SH-SY5Y (cell line): ENCODE results near the gene CKAP2.

ENCODE experiments used
- GATA2 ChIP-seq: IDR thresholded peaks from 2 replicates; pipeline ENCODE4 v1.6.1; 2011; ENCODE audit warnings: mild to moderate bottlenecking, low read depth, low read length
- GATA3 ChIP-seq: IDR thresholded peaks from 2 replicates; pipeline ENCODE4 v1.6.1; 2011; ENCODE audit warnings: low read depth, mild to moderate bottlenecking, low read length, moderate library complexity

DNA sequence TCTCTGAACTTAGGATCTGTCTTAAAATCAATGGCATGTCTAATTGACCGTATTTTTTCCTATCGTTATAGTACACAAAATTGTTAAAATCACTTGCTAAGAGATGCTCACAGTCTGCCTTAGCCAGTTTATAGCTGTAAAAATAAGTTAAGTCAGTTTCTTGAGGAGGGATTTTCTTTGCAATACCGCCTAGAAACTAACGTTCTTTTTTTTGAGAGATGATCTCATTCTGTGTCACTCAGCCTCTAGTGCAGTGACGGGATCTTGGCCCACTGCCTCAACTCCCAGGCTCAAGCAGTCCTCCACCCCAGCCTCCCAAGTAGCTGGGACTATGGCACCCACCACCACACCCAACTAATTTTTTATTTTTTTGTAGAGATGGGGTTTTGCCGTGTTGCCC lies 4.4 kb downstream of the CKAP2 start:
- no peak for TF ChIP-seq GATA2
- no peak for TF ChIP-seq GATA3
